CD14-positive monocyte (primary cell): ENCODE results near the gene C20orf204. TPM values are rescaled to one million over a fixed set of nuclear protein-coding genes. Genes with fewer than 3 reads are reported as not detected.
"Not testable (repeated sequence)": the region's sequence is repeated elsewhere in the genome, so short reads cannot be mapped to it uniquely, and the experiment has no call there.

ENCODE experiments used
- DNase-seq, 3 donors: peaks; one replicate each; pipeline ENCODE4 v3.0.0-alpha.2; 2011 to 2022
- H2AFZ ChIP-seq: 2 replicates; pipeline ENCODE4 v1.6.0; 2012; ENCODE audit warnings: mild to moderate bottlenecking, low read depth, low read length, inconsistent platforms; ENCODE audit not compliant: insufficient read depth, poor library complexity, severe bottlenecking
- H3K27ac ChIP-seq, 2 donors: 1 replicate in 1 of 2; 2 replicates in 1 of 2; pipeline ENCODE4 v1.5.1; 2012 to 2013; ENCODE audit warnings: low read length in 2 of 2, control low read depth in 1 of 2, inconsistent platforms in 1 of 2, low read depth in 1 of 2, mild to moderate bottlenecking in 1 of 2
- H3K27me3 ChIP-seq, 2 donors: one replicate each; pipeline versions ENCODE4 v1.6.0 to v1.6.1; 2011 to 2013; ENCODE audit warnings: low read length in 2 of 2; ENCODE audit not compliant: control insufficient read depth in 2 of 2, insufficient read depth in 2 of 2
- H3K36me3 ChIP-seq, 2 donors: replicated peaks in 1 of 2; 1 replicate in 1 of 2; 2 replicates in 1 of 2; pipeline versions ENCODE4 v1.5.1 to v1.6.1; 2012 to 2013; ENCODE audit warnings: low read length in 2 of 2, control low read depth in 1 of 2, inconsistent platforms in 1 of 2, mild to moderate bottlenecking in 1 of 2; ENCODE audit not compliant: insufficient read depth in 2 of 2, control insufficient read depth in 1 of 2
- H3K4me1 ChIP-seq, 2 donors: 1 replicate in 1 of 2; 2 replicates in 1 of 2; pipeline versions ENCODE4 v1.5.1 to v1.6.1; 2012 to 2013; ENCODE audit warnings: low read length in 2 of 2, control low read depth in 1 of 2, inconsistent platforms in 1 of 2, mild to moderate bottlenecking in 1 of 2, moderate library complexity in 1 of 2; ENCODE audit not compliant: insufficient read depth in 2 of 2, control insufficient read depth in 1 of 2
- H3K4me2 ChIP-seq: replicated peaks from 2 replicates; pipeline ENCODE3; 2012; ENCODE audit warnings: low read length, moderate library complexity, mild to moderate bottlenecking; ENCODE audit not compliant: poor library complexity, severe bottlenecking; ENCODE audit errors: extremely low read depth
- H3K4me3 ChIP-seq, 3 experiments: fragments of 200-600 bp in 1 of 3; sonication (generic) in 1 of 3; replicated peaks in 1 of 3; 1 replicate in 2 of 3; 2 replicates in 1 of 3; pipeline ENCODE4 v1.5.1; 2011 to 2013; ENCODE audit warnings: low read length in 3 of 3, mild to moderate bottlenecking in 3 of 3, control low read depth in 2 of 3, low read depth in 2 of 3, inconsistent platforms in 1 of 3, moderate library complexity in 1 of 3
- H3K79me2 ChIP-seq: 2 replicates; pipeline ENCODE4 v1.6.0; 2012; ENCODE audit warnings: mild to moderate bottlenecking, control low read depth, inconsistent platforms, low read length, moderate library complexity; ENCODE audit not compliant: insufficient read depth
- H3K9ac ChIP-seq: 2 replicates; pipeline ENCODE4 v1.6.0; 2017; ENCODE audit warnings: low read length, mild to moderate bottlenecking; ENCODE audit not compliant: insufficient read depth, poor library complexity, severe bottlenecking
- H3K9me3 ChIP-seq, 2 donors: replicated peaks in 1 of 2; 1 replicate in 1 of 2; 2 replicates in 1 of 2; pipeline versions ENCODE4 v1.5.1 to v1.6.1; 2012 to 2013; ENCODE audit warnings: low read length in 2 of 2, control low read depth in 1 of 2; ENCODE audit not compliant: control insufficient read depth in 1 of 2, insufficient read depth in 1 of 2
- H4K20me1 ChIP-seq: 2 replicates; pipeline ENCODE4 v1.6.0; 2012; ENCODE audit warnings: mild to moderate bottlenecking, low read length, control low read depth, moderate library complexity; ENCODE audit not compliant: insufficient read depth
- H3K27ac Mint-ChIP-seq, 7 donors: one replicate each; pipeline ENCODE4 v1.8.0; 2020; ENCODE audit warnings: mild to moderate bottlenecking in 7 of 7, mixed read lengths in 7 of 7, moderate library complexity in 6 of 7, inconsistent platforms in 2 of 7
- H3K27me3 Mint-ChIP-seq, 3 donors: one replicate each; pipeline ENCODE4 v1.8.0; 2021 to 2022; ENCODE audit warnings: low read depth in 3 of 3, mild to moderate bottlenecking in 3 of 3, mixed read lengths in 3 of 3, moderate library complexity in 3 of 3, inconsistent platforms in 1 of 3
- H3K36me3 Mint-ChIP-seq, 2 donors: one replicate each; pipeline ENCODE4 v1.8.0; 2020; ENCODE audit warnings: mixed read lengths in 2 of 2, inconsistent platforms in 1 of 2, mild to moderate bottlenecking in 1 of 2
- H3K4me1 Mint-ChIP-seq: one replicate; pipeline ENCODE4 v1.8.0; 2020; ENCODE audit warnings: mild to moderate bottlenecking, mixed read lengths
- H3K4me3 Mint-ChIP-seq, 2 donors: one replicate each; pipeline ENCODE4 v1.8.0; 2020; ENCODE audit warnings: mild to moderate bottlenecking in 2 of 2, mixed read lengths in 2 of 2, moderate library complexity in 1 of 2
- H3K9me3 Mint-ChIP-seq, 7 donors: one replicate each; pipeline ENCODE4 v1.8.0; 2020 to 2022; ENCODE audit warnings: mixed read lengths in 7 of 7, mild to moderate bottlenecking in 6 of 7, moderate library complexity in 6 of 7, inconsistent platforms in 2 of 7
- CTCF ChIP-seq: fragments of 200-600 bp; IDR thresholded peaks from one replicate; pipeline ENCODE4 v1.8.0; 2022; ENCODE audit warnings: antibody characterized with exemption, mild to moderate bottlenecking
- WGBS: methylation state at CpG from one replicate; pipeline ENCODE4 v1.1.5; 2013; ENCODE audit warnings: missing lambda C conversion rate; ENCODE audit not compliant: insufficient coverage; 5-methylcytosine and 5-hydroxymethylcytosine counted together
- intact Hi-C, 2 donors: fragments of 100-400 bp; cut with micrococcal nuclease; formaldehyde crosslinking; loops; one replicate each; pipeline versions ENCODE4 v1.15.0 to v1.15.1; 2023
- polyA plus RNA-seq, 3 donors: library from polyadenylated mRNA; depleted of rRNA in 1 of 3; unstranded in 2 of 3; stranded (reverse) in 1 of 3; fragments of 300-500 nt in 2 of 3; fragments of >200 nt in 1 of 3; fragmentation: Illumina TruSeq in 2 of 3; gene quantifications; 1 replicate in 2 of 3; 2 replicates in 1 of 3; pipeline ENCODE4 v1.2.3, GENCODE V29; 2012 to 2021

C20orf204 gene
- polyA plus RNA-seq, 3 donors: 0.20 TPM; not detected in 2

DNA sequence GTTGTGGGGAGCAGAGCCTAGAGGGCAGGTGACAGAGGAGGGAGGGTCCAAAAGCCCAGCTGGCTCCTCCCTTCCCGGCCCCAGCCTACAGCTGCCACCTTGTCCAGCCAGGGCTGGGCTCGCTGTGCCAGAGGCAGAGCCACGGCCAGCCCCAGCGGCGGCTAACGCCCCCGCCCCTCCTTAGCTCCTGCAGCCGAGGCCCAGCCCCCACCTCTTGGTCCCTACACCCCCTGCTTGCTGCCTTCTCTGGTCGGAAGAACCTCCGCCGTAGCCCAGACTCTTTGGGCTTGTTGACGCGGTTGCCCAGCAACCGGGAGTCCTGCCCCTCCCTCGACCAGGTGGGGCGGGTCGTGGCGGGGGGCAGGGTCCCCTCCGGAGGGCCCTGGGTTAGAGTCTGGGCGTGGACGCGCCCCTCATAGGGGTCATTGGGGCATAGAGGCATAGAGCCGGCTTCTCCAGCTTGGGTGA, 48.7 kb downstream of the C20orf204 start:
- peak overlapping the region; percentile 82 to 93 for H3K4me3 Mint-ChIP-seq
- Histone ChIP-seq H3K9ac (peak overlapping the region; percentile 43), H3K4me3 (peak overlapping the region in 1 of 3 experiments; percentile 94), H3K27me3 (peaks cover 9 to 20% of the 10 kb centered on the region in 2 donors), H3K9me3 (peaks cover 8 to 14% of the 10 kb centered on the region in 2 donors), H2AFZ (no peak overlapping the region), H3K4me1 (peaks cover 38 to 45% of the 10 kb centered on the region in 2 donors), H3K27ac (no peak overlapping the region), H3K79me2 (peaks cover 27% of the 10 kb centered on the region), H4K20me1 (peaks cover 83% of the 10 kb centered on the region), H3K36me3 (no peaks in the 10 kb centered on the region), H3K4me2 (peak overlapping the region; percentile 97)
- H3K27me3 Mint-ChIP-seq: peaks cover 23 to 31% (median 24%) of the 10 kb centered on the region in 3 donors
- TF ChIP-seq CTCF: no peak
- H3K36me3 Mint-ChIP-seq: peaks cover 6 to 8% of the 10 kb centered on the region in 2 donors
- H3K4me1 Mint-ChIP-seq: peaks cover 38% of the 10 kb centered on the region
- no peak overlapping the region for H3K27ac Mint-ChIP-seq
- intact Hi-C loops: loop anchor here (5.0 kb wide), 2 partner anchors 38 to 168 kb away; no protein-coding TSS in a partner anchor
- DNase-seq: no peak
- 18% methylated on average over 19 of the region's 23 CpGs for WGBS
- H3K9me3 Mint-ChIP-seq: peaks cover 6 to 12% (median 11%) of the 10 kb centered on the region in 7 donors

GRCh38 chr20:64086801-64087200, 50.8 kb downstream of the C20orf204 start:
- no peak for TF ChIP-seq CTCF
- H3K27me3 ChIP-seq: peaks cover 9 to 20% of the 10 kb centered on the region in 2 donors
- H3K79me2 ChIP-seq: peaks cover 8% of the 10 kb centered on the region
- intact Hi-C loops: no loop called here
- Mint-ChIP-seq H3K27me3 (peaks cover 20 to 30% (median 22%) of the 10 kb centered on the region in 3 donors), H3K36me3 (peaks cover 6 to 8% of the 10 kb centered on the region in 2 donors), H3K27ac (no peak overlapping the region), H3K9me3 (peaks cover 6 to 12% (median 11%) of the 10 kb centered on the region in 7 donors), H3K4me1 (peaks cover 21% of the 10 kb centered on the region), H3K4me3 (no peak overlapping the region)
- H4K20me1 ChIP-seq: peaks cover 80% of the 10 kb centered on the region
- peaks cover 8 to 14% of the 10 kb centered on the region in 2 donors for H3K9me3 ChIP-seq
- DNase-seq: no peak
- H3K4me2 ChIP-seq: no peak overlapping the region
- no peak overlapping the region for H2AFZ ChIP-seq
- no peak overlapping the region for H3K27ac ChIP-seq
- peaks cover 25 to 31% of the 10 kb centered on the region in 2 donors for H3K4me1 ChIP-seq
- H3K36me3 ChIP-seq: no peaks in the 10 kb centered on the region
- no peak overlapping the region for H3K4me3 ChIP-seq
- H3K9ac ChIP-seq: no peak overlapping the region
- WGBS: 100% methylated on average over 3 of the region's 11 CpGs

DNA sequence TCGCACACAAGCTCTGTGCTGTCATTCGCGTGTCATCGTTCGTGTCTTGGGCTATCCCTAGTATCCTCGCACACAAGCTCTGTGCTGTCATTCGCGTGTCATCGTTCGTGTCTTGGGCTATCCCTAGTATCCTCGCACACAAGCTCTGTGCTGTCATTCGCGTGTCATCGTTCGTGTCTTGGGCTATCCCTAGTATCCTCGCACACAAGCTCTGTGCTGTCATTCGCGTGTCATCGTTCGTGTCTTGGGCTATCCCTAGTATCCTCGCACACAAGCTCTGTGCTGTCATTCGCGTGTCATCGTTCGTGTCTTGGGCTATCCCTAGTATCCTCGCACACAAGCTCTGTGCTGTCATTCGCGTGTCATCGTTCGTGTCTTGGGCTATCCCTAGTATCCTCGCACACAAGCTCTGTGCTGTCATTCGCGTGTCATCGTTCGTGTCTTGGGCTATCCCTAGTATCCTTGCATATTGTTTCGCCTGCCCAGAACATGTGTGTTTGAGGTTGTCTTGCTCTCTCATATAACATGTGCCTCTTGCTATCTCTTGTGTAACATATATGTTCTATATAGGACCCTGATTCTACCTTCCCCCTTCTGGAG, 51.3 kb downstream of the C20orf204 start:
- Mint-ChIP-seq H3K27me3 (peaks cover 20 to 29% (median 21%) of the 10 kb centered on the region in 3 donors), H3K4me1 (peaks cover 19% of the 10 kb centered on the region), H3K9me3 (peaks cover 6 to 12% (median 11%) of the 10 kb centered on the region in 7 donors)
- H3K4me3 Mint-ChIP-seq, H3K4me2 ChIP-seq, H3K9ac ChIP-seq, H3K36me3 Mint-ChIP-seq, H3K79me2 ChIP-seq, intact Hi-C loops, H3K4me3 ChIP-seq, H2AFZ ChIP-seq, H3K36me3 ChIP-seq, H3K27ac Mint-ChIP-seq, DNase-seq, H3K27ac ChIP-seq: not testable (repeated sequence)
- Histone ChIP-seq H4K20me1 (peaks cover 80% of the 10 kb centered on the region), H3K27me3 (peaks cover 9 to 20% of the 10 kb centered on the region in 2 donors), H3K4me1 (peaks cover 20 to 26% of the 10 kb centered on the region in 2 donors), H3K9me3 (peaks cover 8 to 14% of the 10 kb centered on the region in 2 donors)
- WGBS: no CpG with 5 or more reads among the region's 36 CpGs
